WTC11 (cell line): ENCODE measurements around the gene ALG14.

ENCODE experiments used
- ARID4B ChIP-seq: sonication (generic); formaldehyde crosslinking; IDR thresholded peaks from 2 replicates; pipeline ENCODE4 v1.8.0; 2023; ENCODE audit warnings: missing genetic modification reagents, mild to moderate bottlenecking, borderline replicate concordance
- ATF1 ChIP-seq: sonication (generic); formaldehyde crosslinking; IDR thresholded peaks from 2 replicates; pipeline ENCODE4 v1.8.1; 2023; ENCODE audit warnings: mild to moderate bottlenecking, moderate library complexity, missing genetic modification reagents
- ATF3 ChIP-seq: sonication (generic); formaldehyde crosslinking; conservative IDR thresholded peaks from 2 replicates; pipeline ENCODE4 v1.8.1; 2022; ENCODE audit warnings: mild to moderate bottlenecking, missing genetic modification reagents
- CREB1 ChIP-seq: sonication (generic); formaldehyde crosslinking; IDR thresholded peaks from 2 replicates; pipeline ENCODE4 v1.8.0; 2023; ENCODE audit warnings: mild to moderate bottlenecking, missing genetic modification reagents
- E2F1 ChIP-seq: sonication (generic); formaldehyde crosslinking; IDR thresholded peaks from 2 replicates; pipeline ENCODE4 v1.8.0; 2022; ENCODE audit warnings: mild to moderate bottlenecking, missing genetic modification reagents
- GABPB1 ChIP-seq: sonication (generic); formaldehyde crosslinking; IDR thresholded peaks from 2 replicates; pipeline ENCODE4 v1.8.1; 2023; ENCODE audit warnings: mild to moderate bottlenecking, missing genetic modification reagents
- IRF2 ChIP-seq: sonication (generic); formaldehyde crosslinking; IDR thresholded peaks from 2 replicates; pipeline ENCODE4 v1.8.0; 2022; ENCODE audit warnings: low read depth, missing genetic modification reagents, borderline replicate concordance
- NFE2L1 ChIP-seq: sonication (generic); formaldehyde crosslinking; IDR thresholded peaks from 2 replicates; pipeline ENCODE4 v1.8.1; 2023; ENCODE audit warnings: missing genetic modification reagents
- STAT6 ChIP-seq: sonication (generic); formaldehyde crosslinking; conservative IDR thresholded peaks from 2 replicates; pipeline ENCODE4 v1.8.1; 2023; ENCODE audit warnings: mild to moderate bottlenecking, low read depth, missing genetic modification reagents, moderate library complexity
- TEAD4 ChIP-seq: sonication (generic); formaldehyde crosslinking; IDR thresholded peaks from 2 replicates; pipeline ENCODE4 v1.8.0; 2022; ENCODE audit warnings: mild to moderate bottlenecking, missing genetic modification reagents
- USF2 ChIP-seq: sonication (generic); formaldehyde crosslinking; IDR thresholded peaks from 2 replicates; pipeline ENCODE4 v1.8.1; 2023; ENCODE audit warnings: mild to moderate bottlenecking, missing genetic modification reagents, moderate library complexity
- ZNF423 ChIP-seq: fragments of 250-450 bp; sonication (Bioruptor Pico); IDR thresholded peaks from 2 replicates; pipeline ENCODE4 v2.1.2; 2022; ENCODE audit warnings: mild to moderate bottlenecking, moderate library complexity
- ZNF512 ChIP-seq: sonication (generic); formaldehyde crosslinking; IDR thresholded peaks from 2 replicates; pipeline ENCODE4 v1.8.1; 2022; ENCODE audit warnings: missing genetic modification reagents, borderline replicate concordance
- TF ChIP-seq, protein P1 (sequence below): fragments of 200-600 bp; IDR thresholded peaks from 2 replicates; pipeline ENCODE4 v1.8.0; 2022; ENCODE audit warnings: antibody characterized with exemption

DNA sequence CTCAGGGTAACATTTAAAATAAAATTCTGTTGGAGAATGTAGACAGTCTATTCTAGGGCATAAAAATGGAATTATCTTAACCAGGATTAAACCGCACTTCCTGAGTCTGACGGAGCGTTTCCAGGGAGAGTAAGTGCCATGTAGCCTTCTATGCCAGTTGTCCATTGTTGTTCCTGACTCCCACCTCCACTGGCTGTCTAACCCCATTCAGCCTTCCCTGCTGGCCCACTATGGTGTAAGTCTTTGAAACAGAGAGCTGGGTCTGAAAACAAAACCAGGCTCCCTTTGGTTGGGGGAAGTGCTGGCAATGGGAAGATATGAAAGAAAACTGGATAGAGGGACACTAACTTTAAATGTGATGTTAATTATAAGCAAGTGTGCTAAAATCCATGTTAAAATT lies 74.6 kb downstream of the ALG14 start:
- TF ChIP-seq ARID4B (CRISPR knock-in tag) (no peak), GABPB1 (CRISPR knock-in tag) (no peak), CREB1 (CRISPR knock-in tag) (no peak), E2F1 (CRISPR knock-in tag) (no peak), NFE2L1 (no peak), USF2 (no peak), ZNF512 (no peak), STAT6 (no peak), ATF3 (CRISPR knock-in tag) (no peak), IRF2 (no peak), ZNF423 (CRISPR knock-in tag) (no peak), TEAD4 (no peak), ATF1 (CRISPR knock-in tag) (no peak)
- TF ChIP-seq, protein P1, sequence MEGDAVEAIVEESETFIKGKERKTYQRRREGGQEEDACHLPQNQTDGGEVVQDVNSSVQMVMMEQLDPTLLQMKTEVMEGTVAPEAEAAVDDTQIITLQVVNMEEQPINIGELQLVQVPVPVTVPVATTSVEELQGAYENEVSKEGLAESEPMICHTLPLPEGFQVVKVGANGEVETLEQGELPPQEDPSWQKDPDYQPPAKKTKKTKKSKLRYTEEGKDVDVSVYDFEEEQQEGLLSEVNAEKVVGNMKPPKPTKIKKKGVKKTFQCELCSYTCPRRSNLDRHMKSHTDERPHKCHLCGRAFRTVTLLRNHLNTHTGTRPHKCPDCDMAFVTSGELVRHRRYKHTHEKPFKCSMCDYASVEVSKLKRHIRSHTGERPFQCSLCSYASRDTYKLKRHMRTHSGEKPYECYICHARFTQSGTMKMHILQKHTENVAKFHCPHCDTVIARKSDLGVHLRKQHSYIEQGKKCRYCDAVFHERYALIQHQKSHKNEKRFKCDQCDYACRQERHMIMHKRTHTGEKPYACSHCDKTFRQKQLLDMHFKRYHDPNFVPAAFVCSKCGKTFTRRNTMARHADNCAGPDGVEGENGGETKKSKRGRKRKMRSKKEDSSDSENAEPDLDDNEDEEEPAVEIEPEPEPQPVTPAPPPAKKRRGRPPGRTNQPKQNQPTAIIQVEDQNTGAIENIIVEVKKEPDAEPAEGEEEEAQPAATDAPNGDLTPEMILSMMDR: no peak
